Mucosa of stomach (tissue), 1 donor: ENCODE data around the gene TMEM242.

Experiments
- H3K27me3 ChIP-seq: one replicate; pipeline ENCODE4 v1.7.0; 2013; ENCODE audit warnings: mild to moderate bottlenecking, low read length; ENCODE audit not compliant: control insufficient read depth, insufficient read depth
- H3K36me3 ChIP-seq: one replicate; pipeline ENCODE4 v1.7.0; 2013; ENCODE audit warnings: low read length; ENCODE audit not compliant: control insufficient read depth, insufficient read depth
- H3K4me1 ChIP-seq: one replicate; pipeline ENCODE4 v1.7.0; 2013; ENCODE audit warnings: mild to moderate bottlenecking, low read length; ENCODE audit not compliant: control insufficient read depth, insufficient read depth
- H3K4me3 ChIP-seq: one replicate; pipeline ENCODE4 v1.7.0; 2013; ENCODE audit warnings: low read length
- H3K9ac ChIP-seq: one replicate; pipeline ENCODE4 v1.7.0; 2013; ENCODE audit warnings: mild to moderate bottlenecking, low read length, moderate library complexity
- H3K9me3 ChIP-seq: one replicate; pipeline ENCODE4 v1.7.0; 2013; ENCODE audit warnings: mild to moderate bottlenecking, low read length, moderate library complexity; ENCODE audit not compliant: control insufficient read depth
- donor health status: Pancreatic carcinoma.

Gene TMEM242

DNA sequence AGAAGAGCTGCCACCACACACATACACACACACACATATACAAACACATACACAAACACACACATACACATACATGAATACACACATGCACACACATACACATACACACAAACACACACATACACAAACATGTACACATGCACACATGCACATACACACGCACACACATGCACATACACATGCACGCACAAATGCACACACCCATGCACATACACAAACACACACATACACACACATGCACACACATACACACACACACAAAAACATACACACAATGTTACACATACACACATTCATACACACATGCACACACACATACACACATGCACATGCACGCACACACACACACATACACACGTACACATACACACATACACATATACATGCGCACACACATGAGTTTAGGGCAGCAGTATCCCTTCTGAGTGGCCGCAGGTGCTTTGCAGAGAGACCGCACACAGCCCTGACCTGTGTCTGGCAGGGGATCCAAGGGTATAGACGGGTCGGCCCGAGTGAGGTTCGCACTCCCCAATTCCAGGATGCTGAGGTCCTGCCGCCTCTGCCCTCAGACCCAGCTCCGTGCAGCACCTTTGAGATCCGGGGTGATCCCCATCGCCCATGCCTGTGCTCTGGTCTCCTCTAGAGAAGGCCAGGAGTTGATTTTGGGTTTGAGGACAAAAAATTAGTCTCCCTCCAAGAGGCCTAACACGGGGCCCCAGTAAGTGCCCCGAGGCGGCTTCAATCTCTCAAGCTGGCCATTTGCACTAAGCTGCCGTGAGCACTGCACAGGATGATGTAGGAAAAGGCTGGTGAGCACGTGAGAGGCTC is 56.8 kb downstream of the TMEM242 start:
- peaks cover 14% of the 10 kb centered on the region for H3K4me1 ChIP-seq
- no peak overlapping the region for H3K4me3 ChIP-seq
- H3K9me3 ChIP-seq, result no peaks in the 10 kb centered on the region
- no peaks in the 10 kb centered on the region for H3K27me3 ChIP-seq
- H3K36me3 ChIP-seq, result no peaks in the 10 kb centered on the region
- no peak overlapping the region for H3K9ac ChIP-seq

GRCh38 chr6:157265635-157266034 is 57.7 kb downstream of the TMEM242 start:
- H3K4me1 ChIP-seq, result peaks cover 14% of the 10 kb centered on the region
- H3K4me3 ChIP-seq, result no peak overlapping the region
- no peaks in the 10 kb centered on the region for H3K9me3 ChIP-seq
- no peaks in the 10 kb centered on the region for H3K36me3 ChIP-seq
- no peak overlapping the region for H3K9ac ChIP-seq
- no peaks in the 10 kb centered on the region for H3K27me3 ChIP-seq

DNA sequence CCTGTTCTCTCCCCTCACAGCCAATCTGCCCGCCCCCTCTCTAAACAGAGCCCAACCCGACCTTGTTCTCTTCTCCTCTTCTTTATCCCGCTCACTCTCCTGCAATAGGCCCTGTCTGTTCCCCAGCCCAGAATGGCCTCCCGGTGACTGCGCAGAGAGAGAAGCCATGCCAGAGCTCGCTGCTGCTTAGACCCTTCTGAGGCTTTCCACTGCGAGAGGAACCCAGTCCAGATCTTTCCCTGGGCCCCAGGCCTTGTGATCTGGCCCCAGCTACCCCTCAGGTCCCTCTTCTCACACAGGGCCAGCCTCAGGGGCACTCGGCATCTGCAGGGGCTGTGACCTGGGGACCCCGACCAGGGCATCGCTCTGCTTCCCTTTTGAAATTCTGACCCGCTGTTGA is 58.1 kb downstream of the TMEM242 start:
- no peak overlapping the region for H3K4me3 ChIP-seq
- no peaks in the 10 kb centered on the region for H3K9me3 ChIP-seq
- H3K9ac ChIP-seq, result no peak overlapping the region
- peaks cover 14% of the 10 kb centered on the region for H3K4me1 ChIP-seq
- H3K27me3 ChIP-seq, result no peaks in the 10 kb centered on the region
- no peaks in the 10 kb centered on the region for H3K36me3 ChIP-seq

GRCh38 chr6:157264701-157265100 is 58.6 kb downstream of the TMEM242 start:
- Histone ChIP-seq H3K9ac (no peak overlapping the region), H3K4me3 (no peak overlapping the region), H3K9me3 (no peaks in the 10 kb centered on the region)

DNA sequence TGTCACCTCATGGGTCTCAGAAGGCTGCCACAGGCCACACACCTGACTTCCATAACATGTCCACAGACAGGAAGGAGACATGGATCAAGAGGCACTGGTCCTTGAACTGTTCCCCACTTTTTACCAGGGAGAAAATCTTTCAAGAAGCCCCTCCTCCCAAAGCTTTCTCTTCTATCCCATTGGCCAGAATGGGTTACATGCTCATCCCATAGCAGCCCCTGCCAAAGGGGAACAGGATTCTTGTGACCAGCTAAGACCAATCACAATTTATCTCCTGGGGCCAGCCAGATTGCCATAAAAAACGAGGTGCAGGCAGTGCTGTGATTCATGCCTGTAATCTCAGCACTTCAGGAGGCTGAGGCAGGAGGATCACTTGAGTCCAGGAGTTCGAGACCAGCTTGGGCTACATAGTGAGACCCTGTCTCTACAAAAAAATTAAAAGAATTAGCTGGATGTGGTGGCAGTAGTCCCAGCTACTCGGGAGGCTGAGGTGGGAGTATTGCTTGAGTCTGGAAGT is 59.4 kb downstream of the TMEM242 start:
- H3K9me3 ChIP-seq, result no peaks in the 10 kb centered on the region
- H3K4me3 ChIP-seq, result no peak overlapping the region

More at GRCh38 chr6:157264701-157265100, 58.6 kb downstream of the TMEM242 start:
- Histone ChIP-seq H3K4me1 (peaks cover 14% of the 10 kb centered on the region), H3K27me3 (no peaks in the 10 kb centered on the region), H3K36me3 (no peaks in the 10 kb centered on the region)

GRCh38 chr6:157263146-157263545 is 60.2 kb downstream of the TMEM242 start:
- Histone ChIP-seq H3K27me3 (no peaks in the 10 kb centered on the region), H3K4me1 (peaks cover 8% of the 10 kb centered on the region), H3K9ac (no peak overlapping the region), H3K36me3 (no peaks in the 10 kb centered on the region), H3K4me3 (no peak overlapping the region), H3K9me3 (no peaks in the 10 kb centered on the region)

More for the DNA sequence above, 59.4 kb downstream of the TMEM242 start:
- no peaks in the 10 kb centered on the region for H3K36me3 ChIP-seq
- no peak overlapping the region for H3K9ac ChIP-seq
- H3K4me1 ChIP-seq, result peaks cover 8% of the 10 kb centered on the region
- H3K27me3 ChIP-seq, result no peaks in the 10 kb centered on the region

DNA sequence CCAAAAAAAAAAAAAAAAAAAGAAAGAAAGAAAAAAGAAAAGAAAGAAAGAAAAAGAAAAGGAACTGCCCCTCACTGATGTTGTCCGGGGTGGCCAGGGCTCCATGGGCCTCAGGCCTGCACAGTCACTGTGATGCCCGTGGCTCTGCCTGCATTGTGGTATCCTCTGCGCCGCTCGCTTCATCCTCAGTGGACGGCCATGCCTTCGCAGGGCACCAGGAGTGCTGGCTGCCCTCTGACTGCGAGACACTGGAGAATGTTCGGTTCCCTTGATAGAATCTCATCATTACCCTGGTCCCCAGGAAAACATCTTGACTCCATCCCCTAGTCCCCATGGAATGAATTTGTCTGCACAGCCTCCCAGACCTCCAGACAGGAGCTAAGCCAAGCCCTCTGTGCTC is 61.7 kb downstream of the TMEM242 start:
- Histone ChIP-seq H3K36me3 (no peaks in the 10 kb centered on the region), H3K9me3 (no peaks in the 10 kb centered on the region), H3K4me1 (peaks cover 8% of the 10 kb centered on the region)

GRCh38 chr6:157260735-157261410 is 62.4 kb downstream of the TMEM242 start:
- Histone ChIP-seq H3K9ac (no peak overlapping the region), H3K9me3 (no peaks in the 10 kb centered on the region), H3K27me3 (no peaks in the 10 kb centered on the region)

More for the DNA sequence above, 61.7 kb downstream of the TMEM242 start:
- Histone ChIP-seq H3K9ac (no peak overlapping the region), H3K27me3 (no peaks in the 10 kb centered on the region), H3K4me3 (no peak overlapping the region)

DNA sequence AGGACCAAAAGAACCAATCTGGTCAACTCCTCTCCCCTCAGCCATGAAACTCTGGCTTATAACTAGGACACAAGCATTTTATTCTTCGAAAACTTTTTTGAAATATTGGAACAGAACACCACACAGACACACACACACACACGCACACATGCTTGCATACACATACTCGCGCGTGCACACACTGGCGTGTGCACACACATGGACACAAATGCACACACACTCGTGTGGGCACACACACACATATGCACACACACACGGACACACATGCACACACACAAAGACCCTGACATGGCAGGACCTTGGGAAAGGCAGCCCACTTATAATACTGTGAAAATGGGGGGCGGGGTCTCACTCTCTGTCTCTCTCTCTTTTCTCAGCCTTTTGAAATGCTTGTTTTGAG is 63.9 kb downstream of the TMEM242 start:
- peaks cover 1% of the 10 kb centered on the region for H3K4me1 ChIP-seq
- H3K27me3 ChIP-seq, result no peaks in the 10 kb centered on the region
- H3K4me3 ChIP-seq, result no peak overlapping the region
- no peak overlapping the region for H3K9ac ChIP-seq
- H3K9me3 ChIP-seq, result no peaks in the 10 kb centered on the region
- no peaks in the 10 kb centered on the region for H3K36me3 ChIP-seq

More at GRCh38 chr6:157260735-157261410, 62.4 kb downstream of the TMEM242 start:
- H3K4me1 ChIP-seq, result peaks cover 8% of the 10 kb centered on the region
- H3K4me3 ChIP-seq, result no peak overlapping the region
- no peaks in the 10 kb centered on the region for H3K36me3 ChIP-seq

- Histone ChIP-seq H3K9ac (no peak overlapping the region), H3K4me1 (no peaks in the 10 kb centered on the region), H3K4me3 (no peak overlapping the region), H3K36me3 (no peaks in the 10 kb centered on the region), H3K9me3 (no peaks in the 10 kb centered on the region), H3K27me3 (no peaks in the 10 kb centered on the region)
Observed at GRCh38 chr6:157258878-157259277, 64.4 kb downstream of the TMEM242 start.

DNA sequence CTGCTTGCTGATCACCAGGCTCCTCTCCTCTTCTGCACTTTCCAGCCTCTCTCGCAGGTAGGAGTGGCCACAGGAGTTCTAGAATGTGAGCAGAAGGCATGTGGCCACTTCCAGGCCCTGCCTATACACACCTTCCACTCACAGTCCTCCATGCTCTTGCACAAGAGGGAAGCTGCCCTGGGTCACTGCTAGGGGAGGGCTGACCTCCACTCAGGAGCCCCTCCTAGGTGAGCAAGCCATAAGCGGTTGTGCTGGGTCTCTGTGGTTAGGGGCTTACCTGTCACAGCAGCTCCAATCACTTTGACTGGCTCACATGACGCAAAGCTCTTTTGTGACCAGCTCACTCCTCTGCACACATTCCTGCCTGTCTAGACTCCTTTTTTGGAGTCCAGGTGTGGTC is 68.2 kb downstream of the TMEM242 start:
- H3K27me3 ChIP-seq, result no peaks in the 10 kb centered on the region
- no peaks in the 10 kb centered on the region for H3K36me3 ChIP-seq
- peaks cover 7% of the 10 kb centered on the region for H3K4me1 ChIP-seq
- no peak overlapping the region for H3K9ac ChIP-seq
- no peaks in the 10 kb centered on the region for H3K9me3 ChIP-seq
- H3K4me3 ChIP-seq, result no peak overlapping the region

GRCh38 chr6:157254538-157254937 is 68.8 kb downstream of the TMEM242 start:
- no peaks in the 10 kb centered on the region for H3K36me3 ChIP-seq
- no peaks in the 10 kb centered on the region for H3K27me3 ChIP-seq
- H3K9me3 ChIP-seq, result no peaks in the 10 kb centered on the region
- peaks cover 7% of the 10 kb centered on the region for H3K4me1 ChIP-seq
- H3K4me3 ChIP-seq, result no peak overlapping the region
- no peak overlapping the region for H3K9ac ChIP-seq
